Epithelial cell of esophagus (primary cell): ENCODE data around the gene CYTH2.

Source experiments
- DNase-seq: peaks from one replicate; pipeline ENCODE4 v3.0.0; 2010; ENCODE audit warnings: low read depth
- H3K4me3 ChIP-seq: 2 replicates; pipeline ENCODE4 v1.5.1; 2011; ENCODE audit warnings: mild to moderate bottlenecking, low read length, control low read depth
- TF ChIP-seq, protein P1 (sequence below): IDR thresholded peaks from 2 replicates; pipeline ENCODE4 v1.5.1; 2011; ENCODE audit warnings: low read depth, mild to moderate bottlenecking, low read length, control low read depth, inconsistent platforms; ENCODE audit not compliant: insufficient read depth; ENCODE audit errors: missing control alignments

The CYTH2 gene

DNA sequence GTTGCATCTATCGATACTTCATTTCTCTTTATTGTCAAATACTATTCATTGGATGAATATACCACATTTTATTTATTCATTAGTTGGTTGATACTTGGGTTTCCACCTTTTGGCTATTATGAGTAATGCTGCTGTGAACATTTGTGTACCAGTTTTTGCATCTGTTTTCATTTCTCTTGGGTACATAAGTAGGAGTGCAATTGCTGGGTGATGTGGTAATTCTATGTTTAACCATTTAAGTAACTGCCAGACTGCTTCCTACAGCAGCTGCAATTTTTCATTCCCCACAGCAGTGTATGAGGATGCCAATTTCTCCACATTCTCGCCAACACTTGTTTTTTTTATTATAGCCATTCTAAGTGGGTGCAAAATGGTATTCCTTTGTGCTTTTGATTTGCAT is 11.2 kb upstream of the CYTH2 start:
- TF ChIP-seq, protein P1, sequence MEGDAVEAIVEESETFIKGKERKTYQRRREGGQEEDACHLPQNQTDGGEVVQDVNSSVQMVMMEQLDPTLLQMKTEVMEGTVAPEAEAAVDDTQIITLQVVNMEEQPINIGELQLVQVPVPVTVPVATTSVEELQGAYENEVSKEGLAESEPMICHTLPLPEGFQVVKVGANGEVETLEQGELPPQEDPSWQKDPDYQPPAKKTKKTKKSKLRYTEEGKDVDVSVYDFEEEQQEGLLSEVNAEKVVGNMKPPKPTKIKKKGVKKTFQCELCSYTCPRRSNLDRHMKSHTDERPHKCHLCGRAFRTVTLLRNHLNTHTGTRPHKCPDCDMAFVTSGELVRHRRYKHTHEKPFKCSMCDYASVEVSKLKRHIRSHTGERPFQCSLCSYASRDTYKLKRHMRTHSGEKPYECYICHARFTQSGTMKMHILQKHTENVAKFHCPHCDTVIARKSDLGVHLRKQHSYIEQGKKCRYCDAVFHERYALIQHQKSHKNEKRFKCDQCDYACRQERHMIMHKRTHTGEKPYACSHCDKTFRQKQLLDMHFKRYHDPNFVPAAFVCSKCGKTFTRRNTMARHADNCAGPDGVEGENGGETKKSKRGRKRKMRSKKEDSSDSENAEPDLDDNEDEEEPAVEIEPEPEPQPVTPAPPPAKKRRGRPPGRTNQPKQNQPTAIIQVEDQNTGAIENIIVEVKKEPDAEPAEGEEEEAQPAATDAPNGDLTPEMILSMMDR: no peak
- H3K4me3 ChIP-seq: no peak overlapping the region
- no peak for DNase-seq

DNA sequence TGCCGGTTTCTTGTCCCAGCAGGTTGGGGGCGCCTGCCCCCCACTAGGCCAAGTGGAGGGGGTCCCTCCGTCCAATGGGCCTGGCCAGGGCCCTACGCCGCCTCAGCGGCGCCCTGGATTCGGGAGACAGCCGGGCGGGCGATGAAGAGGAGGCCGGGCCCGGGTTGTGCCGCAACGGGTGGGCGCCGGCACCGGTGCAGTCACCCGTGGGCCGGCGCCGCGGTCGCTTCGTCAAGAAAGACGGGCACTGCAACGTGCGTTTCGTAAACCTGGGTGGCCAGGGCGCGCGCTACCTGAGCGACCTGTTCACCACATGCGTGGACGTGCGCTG is 7.6 kb upstream of the CYTH2 start:
- no peak for DNase-seq
- no peak overlapping the region for H3K4me3 ChIP-seq
- TF ChIP-seq, protein P1: no peak

DNA sequence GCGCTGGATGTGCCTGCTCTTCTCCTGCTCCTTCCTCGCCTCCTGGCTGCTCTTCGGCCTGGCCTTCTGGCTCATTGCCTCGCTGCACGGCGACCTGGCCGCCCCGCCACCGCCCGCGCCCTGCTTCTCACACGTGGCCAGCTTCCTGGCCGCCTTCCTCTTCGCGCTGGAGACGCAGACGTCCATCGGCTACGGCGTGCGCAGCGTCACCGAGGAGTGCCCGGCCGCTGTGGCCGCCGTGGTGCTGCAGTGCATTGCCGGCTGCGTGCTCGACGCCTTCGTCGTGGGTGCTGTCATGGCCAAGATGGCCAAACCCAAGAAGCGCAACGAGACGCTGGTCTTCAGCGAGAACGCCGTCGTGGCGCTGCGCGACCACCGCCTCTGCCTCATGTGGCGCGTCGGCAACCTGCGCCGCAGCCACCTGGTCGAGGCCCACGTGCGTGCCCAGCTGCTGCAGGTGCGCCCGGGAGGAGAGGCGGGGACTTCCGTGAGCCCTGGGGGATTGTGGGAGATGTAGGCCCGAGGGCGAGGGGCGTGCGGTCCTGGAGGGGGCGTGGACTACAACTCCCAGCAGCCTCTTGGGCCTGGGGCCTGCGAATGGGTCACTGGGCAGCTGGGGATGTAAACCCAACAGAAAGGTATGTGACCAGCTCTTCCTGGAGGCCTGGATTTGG is 7.0 kb upstream of the CYTH2 start:
- TF ChIP-seq, protein P1: no peak
- no peak overlapping the region for H3K4me3 ChIP-seq
- DNase-seq: no peak

DNA sequence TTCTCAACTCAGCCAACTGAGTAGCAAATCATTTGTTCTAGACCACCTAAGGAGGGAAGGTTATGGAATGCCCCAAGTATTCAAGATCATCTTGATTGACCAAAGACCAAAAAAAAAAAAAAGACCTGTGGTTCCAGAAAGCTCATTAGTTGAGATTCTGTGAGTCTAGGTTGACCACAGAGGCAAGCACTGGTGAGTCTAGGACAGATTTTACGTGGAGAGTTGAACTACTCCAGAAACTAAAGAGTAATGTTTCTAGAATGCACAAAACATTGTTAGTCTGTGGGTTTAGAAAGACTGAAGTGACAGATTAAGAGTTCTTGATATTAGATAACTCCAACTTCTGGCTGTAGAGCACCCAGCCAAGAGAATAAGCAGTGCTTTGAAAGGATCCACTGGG is 4.0 kb upstream of the CYTH2 start:
- no peak overlapping the region for H3K4me3 ChIP-seq
- TF ChIP-seq, protein P1: no peak
- DNase-seq: no peak

DNA sequence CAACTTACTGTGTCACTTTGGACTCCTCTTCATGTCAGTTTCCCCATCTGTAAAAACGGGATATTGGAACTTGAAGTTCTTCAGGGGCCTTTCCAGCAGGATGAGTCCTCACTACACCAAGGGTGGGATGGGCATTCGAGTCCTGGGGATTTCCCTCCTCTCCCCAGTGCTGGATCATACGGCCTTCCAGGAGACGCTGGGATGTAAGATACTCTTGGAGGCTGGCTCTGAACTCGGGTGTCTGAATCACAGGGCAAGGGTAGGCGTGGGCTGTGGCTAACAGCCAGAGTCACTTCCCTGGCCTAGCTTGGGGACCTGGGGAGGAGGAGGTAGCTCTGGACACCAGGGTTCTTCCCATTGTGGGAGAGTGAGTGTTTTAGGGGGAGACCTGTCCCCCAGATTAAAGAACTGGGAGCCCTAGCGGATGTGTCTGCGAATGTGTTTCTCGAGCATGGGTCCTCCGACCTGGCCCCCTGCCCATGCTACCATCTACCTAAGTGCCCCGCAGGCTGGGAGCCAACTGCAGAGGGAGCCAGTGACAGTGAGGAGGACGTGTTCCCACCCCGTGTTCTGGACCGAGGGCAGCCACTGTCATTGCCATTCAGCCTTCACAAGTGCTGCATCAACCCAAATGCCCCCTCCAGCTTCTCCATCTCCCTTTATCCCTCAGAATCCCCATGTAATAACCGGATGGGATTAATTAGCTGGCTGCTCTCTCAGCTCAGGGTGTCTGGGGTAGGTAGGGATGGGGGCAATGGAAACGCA is 2.4 kb upstream of the CYTH2 start:
- TF ChIP-seq, protein P1: no peak
- no peak overlapping the region for H3K4me3 ChIP-seq
- peak; percentile 60 for DNase-seq

DNA sequence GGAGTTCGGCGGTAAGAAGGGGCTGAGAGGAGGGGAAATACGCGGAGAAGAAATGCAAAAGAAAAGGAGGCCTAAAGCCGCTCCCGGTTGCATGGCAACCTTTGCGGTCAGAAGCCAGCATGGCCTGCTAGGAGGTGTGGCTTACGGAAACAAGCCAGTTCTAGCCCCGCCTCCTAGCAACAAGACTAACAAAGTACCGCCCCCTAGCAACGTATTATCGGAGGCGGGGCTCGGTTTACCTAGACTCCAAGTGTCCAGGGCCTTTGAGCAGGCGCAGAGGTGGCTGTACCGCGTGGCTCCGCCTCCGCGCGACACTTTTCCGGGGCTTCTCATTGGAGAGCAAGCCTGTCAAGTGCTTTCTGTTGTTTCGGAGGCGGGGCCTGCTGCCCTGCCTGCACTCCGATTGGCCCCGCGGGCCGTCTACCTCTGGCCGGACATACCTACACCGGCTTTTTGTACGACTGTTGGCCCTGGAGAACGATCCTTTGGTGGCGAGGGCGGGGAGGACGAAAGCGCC is 339 bp upstream of the CYTH2 start:
- TF ChIP-seq, protein P1: no peak
- DNase-seq: peak; percentile 100
- H3K4me3 ChIP-seq: peak overlapping the region; percentile 77
